ENCODE data around the gene DNAAF8. TPM values are rescaled to one million over a fixed set of nuclear protein-coding genes. Genes with fewer than 3 reads are reported as not detected.

The DNAAF8 gene
- total RNA-seq, 1 donor from 2014 or later, result 0.96 TPM

GRCh38 chr16:4752351-4753100 is 18.2 kb downstream of the DNAAF8 start:
- H3K27ac Mint-ChIP-seq (ENCODE audit: unreplicated experiment), result no peak overlapping the region
- H3K4me1 Mint-ChIP-seq, result no peaks in the 10 kb centered on the region
- no peak for DNase-seq (ENCODE audit: low read depth, low spot score)
- no peaks in the 10 kb centered on the region for H3K27me3 Mint-ChIP-seq (ENCODE audit: low read depth)
- TF ChIP-seq CTCF (conservative IDR thresholded peaks at IDR 0.05), result no peak
- H3K9me3 Mint-ChIP-seq, result peaks cover 2% of the 10 kb centered on the region
- no peak overlapping the region for H3K4me3 Mint-ChIP-seq
- H3K36me3 Mint-ChIP-seq (ENCODE audit: low read depth), result peaks cover 10% of the 10 kb centered on the region

GRCh38 chr16:4753227-4753626 is 18.9 kb downstream of the DNAAF8 start:
- Mint-ChIP-seq H3K4me3 (no peak overlapping the region), H3K4me1 (no peaks in the 10 kb centered on the region), H3K9me3 (peaks cover 2% of the 10 kb centered on the region), H3K36me3 (ENCODE audit: low read depth) (peaks cover 10% of the 10 kb centered on the region), H3K27ac (ENCODE audit: unreplicated experiment) (no peak overlapping the region), H3K27me3 (ENCODE audit: low read depth) (no peaks in the 10 kb centered on the region)
- no peak for TF ChIP-seq CTCF (conservative IDR thresholded peaks at IDR 0.05)
- no peak for DNase-seq (ENCODE audit: low read depth, low spot score)

- H3K27ac Mint-ChIP-seq (ENCODE audit: unreplicated experiment), result no peak overlapping the region
- TF ChIP-seq CTCF (conservative IDR thresholded peaks at IDR 0.05), result no peak
- no peak overlapping the region for H3K4me3 Mint-ChIP-seq
- H3K9me3 Mint-ChIP-seq, result peaks cover 2% of the 10 kb centered on the region
- no peaks in the 10 kb centered on the region for H3K27me3 Mint-ChIP-seq (ENCODE audit: low read depth)
- H3K4me1 Mint-ChIP-seq, result no peaks in the 10 kb centered on the region
- no peak for DNase-seq (ENCODE audit: low read depth, low spot score)
- H3K36me3 Mint-ChIP-seq (ENCODE audit: low read depth), result peaks cover 13% of the 10 kb centered on the region
Observed at GRCh38 chr16:4754865-4755264, 20.5 kb downstream of the DNAAF8 start.

- no peaks in the 10 kb centered on the region for H3K4me1 Mint-ChIP-seq
- no peaks in the 10 kb centered on the region for H3K27me3 Mint-ChIP-seq (ENCODE audit: low read depth)
- peaks cover 13% of the 10 kb centered on the region for H3K36me3 Mint-ChIP-seq (ENCODE audit: low read depth)
- peaks cover 2% of the 10 kb centered on the region for H3K9me3 Mint-ChIP-seq
- H3K4me3 Mint-ChIP-seq, result no peak overlapping the region
- H3K27ac Mint-ChIP-seq (ENCODE audit: unreplicated experiment), result no peak overlapping the region
- no peak for DNase-seq (ENCODE audit: low read depth, low spot score)
- TF ChIP-seq CTCF (conservative IDR thresholded peaks at IDR 0.05), result no peak
Observed at GRCh38 chr16:4755687-4756086, 21.4 kb downstream of the DNAAF8 start.

- Mint-ChIP-seq H3K27ac (ENCODE audit: unreplicated experiment) (no peak overlapping the region), H3K4me3 (peak overlapping the region; percentile 44), H3K27me3 (ENCODE audit: low read depth) (no peaks in the 10 kb centered on the region), H3K36me3 (ENCODE audit: low read depth) (peaks cover 9% of the 10 kb centered on the region), H3K4me1 (no peaks in the 10 kb centered on the region), H3K9me3 (peaks cover 2% of the 10 kb centered on the region)
- DNase-seq (ENCODE audit: low read depth, low spot score), result no peak
- no peak for TF ChIP-seq CTCF (conservative IDR thresholded peaks at IDR 0.05)
Observed at GRCh38 chr16:4760221-4760910, 26.0 kb downstream of the DNAAF8 start.

All from neural crest cell (in vitro differentiated cells).